Adrenal gland (tissue), 5 donors: ENCODE data around the gene DAB2IP.

ENCODE experiments used
- POLR2A ChIP-seq, 2 donors: fragments of 450-650 bp; IDR thresholded peaks; one replicate each; pipeline ENCODE4 v1.6.1; 2017; ENCODE audit warnings: antibody characterized with exemption in 2 of 2, mild to moderate bottlenecking in 2 of 2, moderate library complexity in 1 of 2
- TF ChIP-seq, protein P1 (sequence below), 6 experiments: fragments of 450-650 bp in 4 of 6; fragments of 200-600 bp in 2 of 6; sonication (generic) in 1 of 6; IDR thresholded peaks; 1 replicate in 5 of 6; 2 replicates in 1 of 6; pipeline versions ENCODE4 v1.5.1 to v1.8.0; 2016 to 2021; ENCODE audit warnings: antibody characterized with exemption in 6 of 6, mild to moderate bottlenecking in 2 of 6, moderate library complexity in 1 of 6
- donor health status: DM: no; HTN: no; CAD: no.

- TF ChIP-seq, protein P1, sequence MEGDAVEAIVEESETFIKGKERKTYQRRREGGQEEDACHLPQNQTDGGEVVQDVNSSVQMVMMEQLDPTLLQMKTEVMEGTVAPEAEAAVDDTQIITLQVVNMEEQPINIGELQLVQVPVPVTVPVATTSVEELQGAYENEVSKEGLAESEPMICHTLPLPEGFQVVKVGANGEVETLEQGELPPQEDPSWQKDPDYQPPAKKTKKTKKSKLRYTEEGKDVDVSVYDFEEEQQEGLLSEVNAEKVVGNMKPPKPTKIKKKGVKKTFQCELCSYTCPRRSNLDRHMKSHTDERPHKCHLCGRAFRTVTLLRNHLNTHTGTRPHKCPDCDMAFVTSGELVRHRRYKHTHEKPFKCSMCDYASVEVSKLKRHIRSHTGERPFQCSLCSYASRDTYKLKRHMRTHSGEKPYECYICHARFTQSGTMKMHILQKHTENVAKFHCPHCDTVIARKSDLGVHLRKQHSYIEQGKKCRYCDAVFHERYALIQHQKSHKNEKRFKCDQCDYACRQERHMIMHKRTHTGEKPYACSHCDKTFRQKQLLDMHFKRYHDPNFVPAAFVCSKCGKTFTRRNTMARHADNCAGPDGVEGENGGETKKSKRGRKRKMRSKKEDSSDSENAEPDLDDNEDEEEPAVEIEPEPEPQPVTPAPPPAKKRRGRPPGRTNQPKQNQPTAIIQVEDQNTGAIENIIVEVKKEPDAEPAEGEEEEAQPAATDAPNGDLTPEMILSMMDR (IDR thresholded peaks at IDR 0.05) = no peak
- no peak for TF ChIP-seq POLR2A (IDR thresholded peaks at IDR 0.05)
These were observed 148.9 kb downstream of the DAB2IP start for GRCh38 chr9:121800376-121800775.
